Mesenchymal stem cell (in vitro differentiated cells and primary cell): ENCODE data around the gene OXA1L.

Experiments
- DNase-seq: peaks from one replicate; pipeline ENCODE4 v3.0.0-alpha.2; 2013
- H2AFZ ChIP-seq: one replicate; pipeline ENCODE4 v1.6.1; 2013; ENCODE audit warnings: low read depth, mild to moderate bottlenecking, control low read depth, inconsistent platforms, low read length, moderate library complexity
- H2AK5ac ChIP-seq: 2 replicates; pipeline ENCODE4 v1.6.1; 2013; ENCODE audit warnings: low read length, moderate library complexity, mild to moderate bottlenecking, inconsistent platforms; ENCODE audit not compliant: severe bottlenecking
- H2BK120ac ChIP-seq: one replicate; pipeline ENCODE4 v1.6.1; 2013; ENCODE audit warnings: low read depth, mild to moderate bottlenecking, inconsistent platforms, low read length, moderate library complexity
- H2BK12ac ChIP-seq, 2 experiments: one replicate each; pipeline ENCODE4 v1.6.1; 2013; ENCODE audit warnings: inconsistent platforms in 2 of 2, low read length in 2 of 2, mild to moderate bottlenecking in 2 of 2, moderate library complexity in 2 of 2, control low read depth in 1 of 2
- H2BK15ac ChIP-seq: one replicate; pipeline ENCODE4 v1.6.1; 2013; ENCODE audit warnings: mild to moderate bottlenecking, low read depth, inconsistent platforms; ENCODE audit not compliant: poor library complexity, severe bottlenecking
- H2BK5ac ChIP-seq: 2 replicates; pipeline ENCODE4 v1.6.1; 2013; ENCODE audit warnings: low read depth, mild to moderate bottlenecking, low read length, control low read depth, inconsistent platforms; ENCODE audit not compliant: poor library complexity, severe bottlenecking
- H3K14ac ChIP-seq, 2 experiments: one replicate each; pipeline ENCODE4 v1.6.1; 2013; ENCODE audit warnings: inconsistent platforms in 2 of 2, low read length in 2 of 2, control low read depth in 1 of 2, mild to moderate bottlenecking in 1 of 2, moderate library complexity in 1 of 2
- H3K18ac ChIP-seq, 2 experiments: one replicate each; pipeline ENCODE4 v1.6.1; 2013; ENCODE audit warnings: inconsistent platforms in 2 of 2, low read length in 2 of 2, control low read depth in 1 of 2, low read depth in 1 of 2, mild to moderate bottlenecking in 1 of 2
- H3K23ac ChIP-seq, 2 experiments: one replicate each; pipeline ENCODE4 v1.6.1; 2013; ENCODE audit warnings: inconsistent platforms in 2 of 2, low read length in 2 of 2, mild to moderate bottlenecking in 2 of 2, moderate library complexity in 2 of 2, control low read depth in 1 of 2
- H3K27ac ChIP-seq: 2 replicates; pipeline ENCODE4 v1.5.1; 2013; ENCODE audit warnings: mild to moderate bottlenecking, moderate library complexity, low read length, control low read depth, inconsistent platforms; ENCODE audit not compliant: poor library complexity, severe bottlenecking
- H3K27me3 ChIP-seq, 2 experiments: 2 replicates each; pipeline versions ENCODE4 v1.6.1 to v1.7.0; 2013; ENCODE audit warnings: low read length in 2 of 2, mild to moderate bottlenecking in 2 of 2, moderate library complexity in 2 of 2, control low read depth in 1 of 2, inconsistent platforms in 1 of 2; ENCODE audit not compliant: control insufficient read depth in 1 of 2, insufficient read depth in 1 of 2
- H3K36me3 ChIP-seq, 2 experiments: 2 replicates each; pipeline versions ENCODE4 v1.6.1 to v1.7.0; 2013; ENCODE audit warnings: low read length in 2 of 2, control low read depth in 1 of 2, inconsistent platforms in 1 of 2, low read depth in 1 of 2, mild to moderate bottlenecking in 1 of 2; ENCODE audit not compliant: insufficient read depth in 2 of 2, control insufficient read depth in 1 of 2
- H3K4ac ChIP-seq, 2 experiments: one replicate each; pipeline ENCODE4 v1.6.1; 2013; ENCODE audit warnings: inconsistent platforms in 2 of 2, low read length in 2 of 2, mild to moderate bottlenecking in 2 of 2, moderate library complexity in 2 of 2, control low read depth in 1 of 2, low read depth in 1 of 2
- H3K4me1 ChIP-seq: 2 replicates; pipeline ENCODE4 v1.6.1; 2013; ENCODE audit warnings: low read depth, low read length, control low read depth; ENCODE audit not compliant: control insufficient read depth, insufficient read depth
- H3K4me2 ChIP-seq: 2 replicates; pipeline ENCODE4 v1.6.1; 2013; ENCODE audit warnings: low read length, mild to moderate bottlenecking, inconsistent platforms; ENCODE audit not compliant: poor library complexity, severe bottlenecking
- H3K4me3 ChIP-seq, 2 experiments: 2 replicates each; pipeline versions ENCODE4 v1.5.1 to v1.7.0; 2013; ENCODE audit warnings: low read length in 2 of 2, mild to moderate bottlenecking in 2 of 2, control low read depth in 1 of 2, low read depth in 1 of 2; ENCODE audit not compliant: insufficient read depth in 1 of 2
- H3K79me1 ChIP-seq: replicated peaks from 2 replicates; pipeline ENCODE4 v1.6.1; 2013; ENCODE audit warnings: mild to moderate bottlenecking, control low read depth, low read length, inconsistent platforms; ENCODE audit not compliant: poor library complexity, severe bottlenecking
- H3K9ac ChIP-seq: 2 replicates; pipeline ENCODE4 v1.7.0; 2013; ENCODE audit warnings: mild to moderate bottlenecking, low read length, moderate library complexity
- H3K9me3 ChIP-seq: 2 replicates; pipeline ENCODE4 v1.7.0; 2013; ENCODE audit warnings: mild to moderate bottlenecking, low read length; ENCODE audit not compliant: control insufficient read depth
- H4K8ac ChIP-seq: one replicate; pipeline ENCODE4 v1.6.1; 2013; ENCODE audit warnings: inconsistent platforms, mild to moderate bottlenecking, low read length, moderate library complexity
- H4K91ac ChIP-seq: one replicate; pipeline ENCODE4 v1.6.1; 2013; ENCODE audit warnings: mild to moderate bottlenecking, low read length, inconsistent platforms
- WGBS: methylation state at CpG from one replicate; pipeline ENCODE4 v1.1.7; 2013; ENCODE audit warnings: mixed read lengths; 5-methylcytosine and 5-hydroxymethylcytosine counted together

OXA1L gene

GRCh38 chr14:22794551-22794951 lies 28.1 kb downstream of the OXA1L start:
- no peak overlapping the region for H3K27ac ChIP-seq
- H2BK5ac ChIP-seq = no peak overlapping the region
- no peak overlapping the region for H3K9ac ChIP-seq
- no peak overlapping the region for H3K14ac ChIP-seq
- no peak overlapping the region for H2BK15ac ChIP-seq
- DNase-seq = no peak
- H2BK12ac ChIP-seq = no peak overlapping the region
- H3K27me3 ChIP-seq = peaks cover 13 to 20% of the 10 kb centered on the region in 2 experiments
- no peaks in the 10 kb centered on the region for H3K9me3 ChIP-seq
- H4K8ac ChIP-seq = no peak overlapping the region
- no peak overlapping the region for H3K4ac ChIP-seq
- peaks cover 2% of the 10 kb centered on the region for H3K4me1 ChIP-seq
- H3K4me3 ChIP-seq = no peak overlapping the region
- no peak overlapping the region for H2AFZ ChIP-seq
- no peak overlapping the region for H4K91ac ChIP-seq
- no peak overlapping the region for H2AK5ac ChIP-seq
- WGBS = 98% methylated on average over 6 of the region's 7 CpGs
- no peaks in the 10 kb centered on the region for H3K79me1 ChIP-seq
- H2BK120ac ChIP-seq = no peak overlapping the region
- H3K18ac ChIP-seq = no peak overlapping the region
- no peak overlapping the region for H3K23ac ChIP-seq
- H3K36me3 ChIP-seq = no peaks in the 10 kb centered on the region
- H3K4me2 ChIP-seq = no peak overlapping the region

- H3K18ac ChIP-seq = no peak overlapping the region
- H4K91ac ChIP-seq = no peak overlapping the region
- no peak overlapping the region for H3K4me2 ChIP-seq
- no peak overlapping the region for H2BK120ac ChIP-seq
- H3K23ac ChIP-seq = no peak overlapping the region
- no peak overlapping the region for H3K4me3 ChIP-seq
- no peak overlapping the region for H3K9ac ChIP-seq
- no peak overlapping the region for H3K14ac ChIP-seq
- no peak overlapping the region for H4K8ac ChIP-seq
- peaks cover 13 to 20% of the 10 kb centered on the region in 2 experiments for H3K27me3 ChIP-seq
- no peak for DNase-seq
- no peak overlapping the region for H2BK15ac ChIP-seq
- H3K9me3 ChIP-seq = no peaks in the 10 kb centered on the region
- no peak overlapping the region for H2BK12ac ChIP-seq
- H3K4ac ChIP-seq = no peak overlapping the region
- H3K36me3 ChIP-seq = no peaks in the 10 kb centered on the region
- peaks cover 2% of the 10 kb centered on the region for H3K4me1 ChIP-seq
- no peak overlapping the region for H2AFZ ChIP-seq
- no peak overlapping the region for H3K27ac ChIP-seq
- WGBS = 67% methylated on average over 5 of the region's 5 CpGs
- no peak overlapping the region for H2BK5ac ChIP-seq
- no peaks in the 10 kb centered on the region for H3K79me1 ChIP-seq
- no peak overlapping the region for H2AK5ac ChIP-seq
Measured at GRCh38 chr14:22796087-22796707, 29.7 kb downstream of the OXA1L start.

GRCh38 chr14:22797017-22797917 lies 30.8 kb downstream of the OXA1L start:
- H2AK5ac ChIP-seq = no peak overlapping the region
- H3K4me1 ChIP-seq = peaks cover 2% of the 10 kb centered on the region
- H3K36me3 ChIP-seq = no peaks in the 10 kb centered on the region
- no peaks in the 10 kb centered on the region for H3K79me1 ChIP-seq
- H3K4me2 ChIP-seq = no peak overlapping the region
- no peak overlapping the region for H2BK5ac ChIP-seq
- H3K14ac ChIP-seq = no peak overlapping the region
- no peak overlapping the region for H2BK120ac ChIP-seq
- no peak overlapping the region for H3K23ac ChIP-seq
- H3K27ac ChIP-seq = no peak overlapping the region
- no peak overlapping the region for H3K18ac ChIP-seq
- no peak overlapping the region for H3K4me3 ChIP-seq
- no peak overlapping the region for H2BK15ac ChIP-seq
- no peak overlapping the region for H4K8ac ChIP-seq
- no peaks in the 10 kb centered on the region for H3K9me3 ChIP-seq
- no peak overlapping the region for H2AFZ ChIP-seq
- H3K9ac ChIP-seq = no peak overlapping the region
- H2BK12ac ChIP-seq = no peak overlapping the region
- DNase-seq = no peak
- WGBS = 37% methylated on average over 4 of the region's 5 CpGs
- peaks cover 13 to 20% of the 10 kb centered on the region in 2 experiments for H3K27me3 ChIP-seq
- H4K91ac ChIP-seq = no peak overlapping the region
- H3K4ac ChIP-seq = no peak overlapping the region

GRCh38 chr14:22798528-22798927 lies 32.0 kb downstream of the OXA1L start:
- Histone ChIP-seq H3K14ac (no peak overlapping the region), H2BK120ac (no peak overlapping the region), H2AFZ (no peak overlapping the region), H3K4me2 (no peak overlapping the region), H3K4ac (no peak overlapping the region), H3K27ac (no peak overlapping the region), H3K4me3 (no peak overlapping the region), H3K18ac (no peak overlapping the region), H3K27me3 (peaks cover 15 to 20% of the 10 kb centered on the region in 2 experiments), H2BK5ac (no peak overlapping the region), H2BK15ac (no peak overlapping the region), H4K8ac (no peak overlapping the region), H3K36me3 (no peaks in the 10 kb centered on the region), H4K91ac (no peak overlapping the region), H2AK5ac (no peak overlapping the region), H3K4me1 (peaks cover 2% of the 10 kb centered on the region), H3K9ac (no peak overlapping the region), H3K79me1 (no peaks in the 10 kb centered on the region), H3K23ac (no peak overlapping the region), H2BK12ac (no peak overlapping the region), H3K9me3 (no peaks in the 10 kb centered on the region)
- no peak for DNase-seq
- 63% methylated on average over 2 of the region's 2 CpGs for WGBS
